ENCODE results near the gene IMMP2L.

DNA sequence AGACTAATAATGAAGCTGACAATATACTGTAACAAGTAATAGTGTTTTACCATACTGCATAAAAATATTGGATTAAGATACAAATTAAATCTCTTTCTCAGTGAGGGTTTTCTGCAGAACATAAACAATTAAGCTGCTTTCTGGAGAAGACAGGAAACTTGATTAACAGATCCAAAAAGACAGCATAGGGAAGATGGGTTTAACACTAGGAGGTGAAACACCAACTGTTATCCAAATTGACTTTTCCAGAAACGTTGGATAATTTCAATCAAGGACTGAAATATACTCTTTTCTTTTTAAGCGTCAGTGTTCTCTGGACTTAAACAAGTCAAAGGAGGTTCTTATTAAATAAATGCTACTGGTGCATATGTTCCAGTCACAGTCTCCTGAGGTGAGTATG lies 45.3 kb upstream of the IMMP2L start:
- no peak for TF ChIP-seq TAF1 (IDR thresholded peaks at IDR 0.05; ENCODE audit: borderline replicate concordance, insufficient read depth, low read length)
- TF ChIP-seq, protein P1, sequence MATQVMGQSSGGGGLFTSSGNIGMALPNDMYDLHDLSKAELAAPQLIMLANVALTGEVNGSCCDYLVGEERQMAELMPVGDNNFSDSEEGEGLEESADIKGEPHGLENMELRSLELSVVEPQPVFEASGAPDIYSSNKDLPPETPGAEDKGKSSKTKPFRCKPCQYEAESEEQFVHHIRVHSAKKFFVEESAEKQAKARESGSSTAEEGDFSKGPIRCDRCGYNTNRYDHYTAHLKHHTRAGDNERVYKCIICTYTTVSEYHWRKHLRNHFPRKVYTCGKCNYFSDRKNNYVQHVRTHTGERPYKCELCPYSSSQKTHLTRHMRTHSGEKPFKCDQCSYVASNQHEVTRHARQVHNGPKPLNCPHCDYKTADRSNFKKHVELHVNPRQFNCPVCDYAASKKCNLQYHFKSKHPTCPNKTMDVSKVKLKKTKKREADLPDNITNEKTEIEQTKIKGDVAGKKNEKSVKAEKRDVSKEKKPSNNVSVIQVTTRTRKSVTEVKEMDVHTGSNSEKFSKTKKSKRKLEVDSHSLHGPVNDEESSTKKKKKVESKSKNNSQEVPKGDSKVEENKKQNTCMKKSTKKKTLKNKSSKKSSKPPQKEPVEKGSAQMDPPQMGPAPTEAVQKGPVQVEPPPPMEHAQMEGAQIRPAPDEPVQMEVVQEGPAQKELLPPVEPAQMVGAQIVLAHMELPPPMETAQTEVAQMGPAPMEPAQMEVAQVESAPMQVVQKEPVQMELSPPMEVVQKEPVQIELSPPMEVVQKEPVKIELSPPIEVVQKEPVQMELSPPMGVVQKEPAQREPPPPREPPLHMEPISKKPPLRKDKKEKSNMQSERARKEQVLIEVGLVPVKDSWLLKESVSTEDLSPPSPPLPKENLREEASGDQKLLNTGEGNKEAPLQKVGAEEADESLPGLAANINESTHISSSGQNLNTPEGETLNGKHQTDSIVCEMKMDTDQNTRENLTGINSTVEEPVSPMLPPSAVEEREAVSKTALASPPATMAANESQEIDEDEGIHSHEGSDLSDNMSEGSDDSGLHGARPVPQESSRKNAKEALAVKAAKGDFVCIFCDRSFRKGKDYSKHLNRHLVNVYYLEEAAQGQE (IDR thresholded peaks at IDR 0.05; ENCODE audit: insufficient read depth in 1 of 2, low read depth in 2 of 2, low read length in 2 of 2), result no peak
